AG04449 (cell line): Measurements from ENCODE around the gene ESX1.

ENCODE experiments used
- CTCF ChIA-PET: fragments of 350-600 bp; formaldehyde crosslinking; extraction: SDS; loops from one replicate; lab custom pipeline; 2021; ENCODE audit warnings: antibody characterized with exemption; lab: Yijun Ruan, JAX
- POLR2A ChIA-PET: fragments of 400-600, 350-600 bp; formaldehyde crosslinking; extraction: SDS; loops from one replicate; lab custom pipeline; 2020; ENCODE audit warnings: antibody characterized with exemption, inconsistent platforms; lab: Yijun Ruan, JAX
- DNase-seq: peaks from one replicate; pipeline ENCODE4 v3.0.0-alpha.2; 2010; ENCODE audit warnings: low read depth, low spot score
- H3K4me3 ChIP-seq: 2 replicates; pipeline ENCODE4 v1.5.1; 2011; ENCODE audit warnings: low read depth, mild to moderate bottlenecking, control low read depth, low read length
- CTCF ChIP-seq: IDR thresholded peaks from one replicate; pipeline ENCODE4 v1.5.1; 2011; ENCODE audit warnings: mild to moderate bottlenecking, moderate library complexity, low read length, control low read depth, inconsistent platforms; ENCODE audit not compliant: insufficient read depth; ENCODE audit errors: missing control alignments

The ESX1 gene

GRCh38 chrX:104282166-104282725 is 27.5 kb upstream of the ESX1 start:
- DNase-seq = no peak
- POLR2A ChIA-PET = no interaction called here
- no peak overlapping the region for H3K4me3 ChIP-seq
- TF ChIP-seq CTCF = no peak
- CTCF ChIA-PET = no interaction called here

GRCh38 chrX:104281564-104281963 is 26.8 kb upstream of the ESX1 start:
- TF ChIP-seq CTCF = no peak
- ChIA-PET POLR2A (no interaction called here), CTCF (no interaction called here)
- DNase-seq = no peak
- H3K4me3 ChIP-seq = no peak overlapping the region

- ChIA-PET POLR2A (no interaction called here), CTCF (no interaction called here)
Observed at GRCh38 chrX:104280609-104281008, 25.9 kb upstream of the ESX1 start.

GRCh38 chrX:104270916-104271512 is 16.3 kb upstream of the ESX1 start:
- ChIA-PET POLR2A (no interaction called here), CTCF (interaction anchor here (0.8 to 2.7 kb wide), 9 partner anchors 12 to 78 kb away, joined by 3 to 14 read pairs (median 4); no protein-coding TSS in a partner anchor)
- peak overlapping the region; percentile 31 for H3K4me3 ChIP-seq
- DNase-seq = no peak
- TF ChIP-seq CTCF = peak; percentile 51

More at GRCh38 chrX:104280609-104281008, 25.9 kb upstream of the ESX1 start:
- no peak for TF ChIP-seq CTCF
- no peak overlapping the region for H3K4me3 ChIP-seq
- no peak for DNase-seq

- no peak for TF ChIP-seq CTCF
- ChIA-PET POLR2A (no interaction called here), CTCF (interaction anchor here (0.8 to 2.7 kb wide), 9 partner anchors 11 to 77 kb away, joined by 3 to 14 read pairs (median 4); no protein-coding TSS in a partner anchor)
- no peak for DNase-seq
- no peak overlapping the region for H3K4me3 ChIP-seq
Observed at GRCh38 chrX:104270212-104270611, 15.5 kb upstream of the ESX1 start.

GRCh38 chrX:104255465-104255864 is 732 bp upstream of the ESX1 start:
- ChIA-PET POLR2A (no interaction called here), CTCF (no interaction called here)
- no peak for DNase-seq
- no peak overlapping the region for H3K4me3 ChIP-seq
- TF ChIP-seq CTCF = no peak
